AG09309 (cell line): Measurements from ENCODE around the gene BPIFB4.

Experiments
- DNase-seq: peaks from one replicate; pipeline ENCODE4 v3.0.0-alpha.2; 2010; ENCODE audit warnings: low read depth
- H3K4me3 ChIP-seq: 2 replicates; pipeline ENCODE4 v1.5.1; 2011; ENCODE audit warnings: mild to moderate bottlenecking, low read depth, low read length, moderate library complexity; ENCODE audit not compliant: control insufficient read depth
- TF ChIP-seq, protein P1 (sequence below): IDR thresholded peaks from 2 replicates; pipeline ENCODE4 v1.5.1; 2011; ENCODE audit warnings: mild to moderate bottlenecking, low read depth, low read length, inconsistent platforms; ENCODE audit not compliant: insufficient read depth, control insufficient read depth; ENCODE audit errors: missing control alignments

The BPIFB4 gene

GRCh38 chr20:33079259-33079658, at the start of gene BPIFB4:
Gene BPIFB4 (plus strand): TSS chr20:33079643. CDS start chr20:33081527, 1,884 bp downstream.
- H3K4me3 ChIP-seq, result no peak within 1 kb of the TSS
- TF ChIP-seq, protein P1, sequence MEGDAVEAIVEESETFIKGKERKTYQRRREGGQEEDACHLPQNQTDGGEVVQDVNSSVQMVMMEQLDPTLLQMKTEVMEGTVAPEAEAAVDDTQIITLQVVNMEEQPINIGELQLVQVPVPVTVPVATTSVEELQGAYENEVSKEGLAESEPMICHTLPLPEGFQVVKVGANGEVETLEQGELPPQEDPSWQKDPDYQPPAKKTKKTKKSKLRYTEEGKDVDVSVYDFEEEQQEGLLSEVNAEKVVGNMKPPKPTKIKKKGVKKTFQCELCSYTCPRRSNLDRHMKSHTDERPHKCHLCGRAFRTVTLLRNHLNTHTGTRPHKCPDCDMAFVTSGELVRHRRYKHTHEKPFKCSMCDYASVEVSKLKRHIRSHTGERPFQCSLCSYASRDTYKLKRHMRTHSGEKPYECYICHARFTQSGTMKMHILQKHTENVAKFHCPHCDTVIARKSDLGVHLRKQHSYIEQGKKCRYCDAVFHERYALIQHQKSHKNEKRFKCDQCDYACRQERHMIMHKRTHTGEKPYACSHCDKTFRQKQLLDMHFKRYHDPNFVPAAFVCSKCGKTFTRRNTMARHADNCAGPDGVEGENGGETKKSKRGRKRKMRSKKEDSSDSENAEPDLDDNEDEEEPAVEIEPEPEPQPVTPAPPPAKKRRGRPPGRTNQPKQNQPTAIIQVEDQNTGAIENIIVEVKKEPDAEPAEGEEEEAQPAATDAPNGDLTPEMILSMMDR, result no peak
- no peak for DNase-seq

DNA sequence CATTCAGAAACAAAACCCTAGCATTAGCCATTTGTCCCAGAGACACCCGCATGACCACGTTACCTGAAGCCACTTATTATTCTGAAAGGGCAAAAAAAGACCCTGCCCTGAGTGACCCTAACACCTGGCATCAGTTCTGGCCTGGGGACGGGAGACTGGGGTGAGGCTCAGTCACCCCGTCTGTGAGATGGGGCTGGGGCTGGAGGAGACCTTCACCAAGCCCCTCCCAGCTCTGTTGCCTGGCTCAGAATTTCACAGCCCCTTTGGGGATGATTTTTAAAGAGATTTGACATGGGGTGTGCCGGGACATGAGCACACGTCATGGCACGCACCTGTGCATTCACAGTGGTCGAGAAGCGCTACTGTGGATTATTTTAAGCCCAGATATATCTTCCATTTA, 49.4 kb upstream of the BPIFB4 start:
- no peak for DNase-seq
- no peak overlapping the region for H3K4me3 ChIP-seq
- TF ChIP-seq, protein P1, result no peak

GRCh38 chr20:33030569-33030968, 48.9 kb upstream of the BPIFB4 start:
- TF ChIP-seq, protein P1, result no peak
- H3K4me3 ChIP-seq, result no peak overlapping the region
- DNase-seq, result no peak

DNA sequence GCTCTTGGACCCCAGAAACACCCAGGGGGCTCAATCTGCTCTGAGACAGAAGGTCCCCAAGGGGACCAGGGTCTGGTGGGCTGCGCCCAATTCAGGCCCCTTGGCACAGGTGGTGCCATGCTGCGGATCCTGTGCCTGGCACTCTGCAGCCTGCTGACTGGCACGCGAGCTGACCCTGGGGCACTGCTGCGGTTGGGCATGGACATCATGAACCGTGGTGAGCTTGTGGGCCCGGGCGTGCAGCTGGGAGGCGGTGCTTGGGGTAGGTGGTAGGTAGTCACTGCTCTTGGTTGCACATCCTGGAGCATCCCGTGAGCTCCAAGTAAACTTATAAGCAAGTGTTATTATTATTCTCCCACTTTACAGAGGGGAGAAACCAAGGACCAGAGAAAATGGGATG, 47.9 kb upstream of the BPIFB4 start, which contains the start of gene BPIFB6:
BPIFB6 (plus strand) TSS at position 118 of the 400 bp plus-strand sequence; CDS start at position 118, 0 bp downstream.
- DNase-seq, result no peak
- no peak within 1 kb of the TSS for H3K4me3 ChIP-seq
- TF ChIP-seq, protein P1, result no peak

DNA sequence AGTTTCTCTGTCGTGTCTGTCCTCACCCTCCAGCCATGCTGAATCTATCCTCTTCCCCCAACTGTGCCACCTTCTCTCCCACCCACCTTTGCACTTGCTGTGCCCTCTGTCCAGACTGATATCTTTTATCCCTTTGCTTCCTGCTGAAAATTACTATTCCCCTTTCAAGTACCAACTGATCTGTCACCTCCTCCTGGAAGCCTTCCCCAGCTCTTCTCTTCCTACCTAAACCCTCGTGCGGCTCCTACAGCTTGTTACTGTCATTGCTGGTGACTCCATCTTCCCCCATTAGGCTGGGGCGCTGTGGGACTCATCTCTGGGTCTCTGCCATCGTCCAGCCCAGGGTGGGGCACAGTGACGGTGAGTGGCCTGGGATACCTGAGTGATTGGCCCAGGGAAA, 46.9 kb upstream of the BPIFB4 start:
- TF ChIP-seq, protein P1, result no peak
- no peak for DNase-seq
- no peak overlapping the region for H3K4me3 ChIP-seq

DNA sequence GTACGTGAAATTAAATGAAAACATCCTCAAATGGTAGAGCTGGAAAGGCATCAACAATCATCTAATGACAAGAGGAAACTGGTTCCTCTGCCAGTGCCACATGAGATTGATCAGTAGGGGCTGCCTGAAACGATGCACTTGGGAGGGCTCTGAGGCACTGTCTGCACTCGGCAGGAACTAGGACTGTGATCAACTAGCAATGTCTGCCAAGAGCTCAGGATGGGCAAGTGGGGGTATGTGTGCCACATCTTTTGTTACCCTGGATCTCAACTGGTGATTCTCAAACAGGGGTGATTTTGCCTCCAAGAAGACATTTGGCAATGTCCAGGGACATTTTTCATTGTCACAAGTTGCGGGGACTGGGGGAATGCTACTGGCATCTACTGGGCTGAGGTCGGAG, 46.1 kb upstream of the BPIFB4 start:
- TF ChIP-seq, protein P1, result no peak
- no peak for DNase-seq
- H3K4me3 ChIP-seq, result no peak overlapping the region

DNA sequence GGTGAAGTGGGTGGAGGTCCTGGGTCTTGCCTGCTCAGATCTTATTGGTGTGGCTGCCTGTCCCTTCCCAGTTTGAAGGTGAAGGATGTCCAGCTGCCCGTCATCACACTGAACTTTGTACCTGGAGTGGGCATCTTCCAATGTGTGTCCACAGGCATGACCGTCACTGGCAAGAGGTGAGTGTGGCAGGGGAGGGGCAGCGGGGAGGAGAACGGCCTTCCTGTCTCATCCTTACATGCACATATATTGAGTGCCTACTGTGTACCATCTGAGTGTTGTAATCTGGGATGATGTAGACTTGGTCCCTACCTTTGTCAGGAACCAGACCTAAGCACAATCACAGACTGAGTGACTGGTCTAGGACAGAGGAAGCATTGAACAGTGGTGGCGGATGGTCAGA, 45.3 kb upstream of the BPIFB4 start:
- TF ChIP-seq, protein P1, result no peak
- H3K4me3 ChIP-seq, result no peak overlapping the region
- DNase-seq, result no peak
